ENCODE results near the gene HCST.
A peak's percentile ranks its signal among the peaks of the same experiment; 100 is the strongest.

The HCST gene

DNA sequence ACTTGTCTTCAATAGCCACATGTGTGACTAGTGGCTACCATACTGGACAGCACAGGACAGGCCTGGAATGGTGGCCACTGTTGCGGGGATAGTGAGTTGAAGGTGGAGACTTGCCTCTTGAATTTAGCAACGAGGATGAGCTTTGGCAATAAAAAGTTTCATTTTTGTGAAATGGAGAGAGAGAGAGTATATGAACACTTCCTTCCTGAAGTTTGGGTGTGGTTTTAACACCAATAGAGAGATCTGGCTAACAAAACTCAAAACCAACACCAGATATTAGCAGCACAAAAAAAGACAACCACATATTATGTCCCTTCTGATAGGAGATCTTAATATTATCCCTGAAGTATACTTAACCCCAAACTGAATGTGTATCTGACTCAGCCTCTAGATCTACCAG, 27.5 kb downstream of the HCST start:
- no peak overlapping the region for H3K27ac ChIP-seq (ENCODE audit: extremely low read depth, low read depth, low read length)
- CTCF ChIA-PET: interaction anchor here (0.6 to 8.0 kb wide), 3 partner anchors 26 to 245 kb away, joined by 3 to 185 read pairs (median 3); no protein-coding TSS in a partner anchor
- H3K4me3 ChIP-seq (ENCODE audit: low read depth, low read length): no peak overlapping the region
- POLR2A ChIA-PET: interaction anchor here (0.6 kb wide), 1 partner anchor 110 kb away, joined by 4 read pairs; no protein-coding TSS in a partner anchor
- H3K4me1 ChIP-seq (ENCODE audit: control insufficient read depth, insufficient read depth, low read length): peaks cover 5% of the 10 kb centered on the region
- peaks cover 0 to 4% of the 10 kb centered on the region in 2 experiments; a peak in 1 of 3 replicates for H3K36me3 ChIP-seq (ENCODE audit: control insufficient read depth in 2 of 2, insufficient read depth in 1 of 2, low read length in 2 of 2)
- TF ChIP-seq ZBTB7A (tag by site-specific recombination; IDR thresholded peaks at IDR 0.05; ENCODE audit: low read depth): no peak
- no peak for TF ChIP-seq SP7 (tag by site-specific recombination; IDR thresholded peaks at IDR 0.05)
- no peak for TF ChIP-seq ZNF514 (tag by site-specific recombination; IDR thresholded peaks at IDR 0.05)
- TF ChIP-seq, protein P1, sequence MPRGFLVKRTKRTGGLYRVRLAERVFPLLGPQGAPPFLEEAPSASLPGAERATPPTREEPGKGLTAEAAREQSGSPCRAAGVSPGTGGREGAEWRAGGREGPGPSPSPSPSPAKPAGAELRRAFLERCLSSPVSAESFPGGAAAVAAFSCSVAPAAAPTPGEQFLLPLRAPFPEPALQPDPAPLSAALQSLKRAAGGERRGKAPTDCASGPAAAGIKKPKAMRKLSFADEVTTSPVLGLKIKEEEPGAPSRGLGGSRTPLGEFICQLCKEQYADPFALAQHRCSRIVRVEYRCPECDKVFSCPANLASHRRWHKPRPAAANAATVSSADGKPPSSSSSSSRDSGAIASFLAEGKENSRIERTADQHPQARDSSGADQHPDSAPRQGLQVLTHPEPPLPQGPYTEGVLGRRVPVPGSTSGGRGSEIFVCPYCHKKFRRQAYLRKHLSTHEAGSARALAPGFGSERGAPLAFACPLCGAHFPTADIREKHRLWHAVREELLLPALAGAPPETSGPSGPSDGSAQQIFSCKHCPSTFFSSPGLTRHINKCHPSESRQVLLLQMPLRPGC (tag by site-specific recombination; IDR thresholded peaks at IDR 0.05): no peak
- TF ChIP-seq ZNF223 (tag by site-specific recombination; IDR thresholded peaks at IDR 0.05): no peak
- TF ChIP-seq ZNF777 (tag by site-specific recombination; IDR thresholded peaks at IDR 0.05; ENCODE audit: borderline replicate concordance): no peak
- no peak for TF ChIP-seq ZFP41 (tag by site-specific recombination; IDR thresholded peaks at IDR 0.05; ENCODE audit: borderline replicate concordance)
- H3K9me3 ChIP-seq (ENCODE audit: control insufficient read depth, insufficient read depth, low read depth, low read length): peaks cover 12% of the 10 kb centered on the region

DNA sequence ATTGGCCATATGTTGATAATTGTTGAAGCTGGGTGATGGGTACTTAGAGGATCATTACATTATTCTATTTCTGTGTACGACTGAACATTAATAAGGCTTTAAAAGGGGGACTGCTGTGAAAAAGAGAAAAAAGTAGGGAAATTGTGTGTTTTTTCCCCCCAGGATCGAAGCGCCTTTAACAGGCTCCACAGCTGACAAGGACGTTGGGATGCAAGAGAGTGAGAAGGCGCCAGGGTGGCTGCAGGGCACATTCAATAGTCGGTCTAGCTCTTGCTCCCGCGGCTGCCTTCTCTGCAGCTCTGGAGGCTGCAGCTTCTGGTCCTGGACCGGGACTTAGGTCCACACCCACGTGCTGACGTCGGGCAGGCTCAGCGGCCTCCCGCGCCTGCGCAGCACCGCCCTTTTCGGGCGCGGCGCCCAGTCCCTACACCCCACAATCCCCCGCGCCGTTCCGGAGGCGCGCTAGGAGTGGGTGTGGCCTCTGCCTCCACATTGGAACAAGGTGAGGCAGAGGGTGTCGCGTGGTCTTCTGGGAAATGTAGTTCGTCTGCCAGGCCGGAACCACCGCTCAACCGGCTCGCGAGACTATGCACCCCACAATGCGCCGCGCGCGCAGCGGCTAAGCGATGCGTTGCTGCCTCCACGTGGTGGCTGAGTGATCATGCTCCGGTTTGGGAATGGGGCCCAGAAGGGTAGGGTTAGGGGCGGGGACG, 29.0 kb downstream of the HCST start:
- H3K9me3 ChIP-seq (ENCODE audit: control insufficient read depth, insufficient read depth, low read depth, low read length): no peaks in the 10 kb centered on the region
- peak; percentile 24; the same call in 1 of the 2 replicates for TF ChIP-seq ZNF610 (tag by site-specific recombination; IDR thresholded peaks at IDR 0.05; ENCODE audit: borderline replicate concordance)
- peak; percentile 100 for TF ChIP-seq KLF9 (tag by site-specific recombination; IDR thresholded peaks at IDR 0.05; ENCODE audit: low read depth)
- no peak for TF ChIP-seq ZNF473 (tag by site-specific recombination; IDR thresholded peaks at IDR 0.05)
- TF ChIP-seq ZNF777 (tag by site-specific recombination; IDR thresholded peaks at IDR 0.05; ENCODE audit: borderline replicate concordance): no peak
- TF ChIP-seq ZBTB17 (tag by site-specific recombination; IDR thresholded peaks at IDR 0.05): peak; percentile 99
- no peak for TF ChIP-seq SCRT2 (tag by site-specific recombination; IDR thresholded peaks at IDR 0.05)
- peak; percentile 92 for TF ChIP-seq SP7 (tag by site-specific recombination; IDR thresholded peaks at IDR 0.05)
- TF ChIP-seq PRDM1 (tag by site-specific recombination; IDR thresholded peaks at IDR 0.05): peak; percentile 29
- no peak for TF ChIP-seq ZNF202 (tag by site-specific recombination; IDR thresholded peaks at IDR 0.05; ENCODE audit: borderline replicate concordance)
- TF ChIP-seq, protein P2, sequence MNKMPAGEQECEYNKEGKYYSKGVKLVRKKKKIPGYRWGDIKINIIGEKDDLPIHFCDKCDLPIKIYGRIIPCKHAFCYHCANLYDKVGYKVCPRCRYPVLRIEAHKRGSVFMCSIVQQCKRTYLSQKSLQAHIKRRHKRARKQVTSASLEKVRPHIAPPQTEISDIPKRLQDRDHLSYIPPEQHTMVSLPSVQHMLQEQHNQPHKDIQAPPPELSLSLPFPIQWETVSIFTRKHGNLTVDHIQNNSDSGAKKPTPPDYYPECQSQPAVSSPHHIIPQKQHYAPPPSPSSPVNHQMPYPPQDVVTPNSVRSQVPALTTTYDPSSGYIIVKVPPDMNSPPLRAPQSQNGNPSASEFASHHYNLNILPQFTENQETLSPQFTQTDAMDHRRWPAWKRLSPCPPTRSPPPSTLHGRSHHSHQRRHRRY (tag by site-specific recombination; IDR thresholded peaks at IDR 0.05): no peak
- TF ChIP-seq, protein P3, sequence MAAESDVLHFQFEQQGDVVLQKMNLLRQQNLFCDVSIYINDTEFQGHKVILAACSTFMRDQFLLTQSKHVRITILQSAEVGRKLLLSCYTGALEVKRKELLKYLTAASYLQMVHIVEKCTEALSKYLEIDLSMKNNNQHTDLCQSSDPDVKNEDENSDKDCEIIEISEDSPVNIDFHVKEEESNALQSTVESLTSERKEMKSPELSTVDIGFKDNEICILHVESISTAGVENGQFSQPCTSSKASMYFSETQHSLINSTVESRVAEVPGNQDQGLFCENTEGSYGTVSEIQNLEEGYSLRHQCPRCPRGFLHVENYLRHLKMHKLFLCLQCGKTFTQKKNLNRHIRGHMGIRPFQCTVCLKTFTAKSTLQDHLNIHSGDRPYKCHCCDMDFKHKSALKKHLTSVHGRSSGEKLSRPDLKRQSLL (tag by site-specific recombination; IDR thresholded peaks at IDR 0.05): peak; percentile 75; the same call in 1 of the 2 replicates
- TF ChIP-seq, protein P4, sequence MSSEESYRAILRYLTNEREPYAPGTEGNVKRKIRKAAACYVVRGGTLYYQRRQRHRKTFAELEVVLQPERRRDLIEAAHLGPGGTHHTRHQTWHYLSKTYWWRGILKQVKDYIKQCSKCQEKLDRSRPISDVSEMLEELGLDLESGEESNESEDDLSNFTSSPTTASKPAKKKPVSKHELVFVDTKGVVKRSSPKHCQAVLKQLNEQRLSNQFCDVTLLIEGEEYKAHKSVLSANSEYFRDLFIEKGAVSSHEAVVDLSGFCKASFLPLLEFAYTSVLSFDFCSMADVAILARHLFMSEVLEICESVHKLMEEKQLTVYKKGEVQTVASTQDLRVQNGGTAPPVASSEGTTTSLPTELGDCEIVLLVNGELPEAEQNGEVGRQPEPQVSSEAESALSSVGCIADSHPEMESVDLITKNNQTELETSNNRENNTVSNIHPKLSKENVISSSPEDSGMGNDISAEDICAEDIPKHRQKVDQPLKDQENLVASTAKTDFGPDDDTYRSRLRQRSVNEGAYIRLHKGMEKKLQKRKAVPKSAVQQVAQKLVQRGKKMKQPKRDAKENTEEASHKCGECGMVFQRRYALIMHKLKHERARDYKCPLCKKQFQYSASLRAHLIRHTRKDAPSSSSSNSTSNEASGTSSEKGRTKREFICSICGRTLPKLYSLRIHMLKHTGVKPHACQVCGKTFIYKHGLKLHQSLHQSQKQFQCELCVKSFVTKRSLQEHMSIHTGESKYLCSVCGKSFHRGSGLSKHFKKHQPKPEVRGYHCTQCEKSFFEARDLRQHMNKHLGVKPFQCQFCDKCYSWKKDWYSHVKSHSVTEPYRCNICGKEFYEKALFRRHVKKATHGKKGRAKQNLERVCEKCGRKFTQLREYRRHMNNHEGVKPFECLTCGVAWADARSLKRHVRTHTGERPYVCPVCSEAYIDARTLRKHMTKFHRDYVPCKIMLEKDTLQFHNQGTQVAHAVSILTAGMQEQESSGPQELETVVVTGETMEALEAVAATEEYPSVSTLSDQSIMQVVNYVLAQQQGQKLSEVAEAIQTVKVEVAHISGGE (tag by site-specific recombination; conservative IDR thresholded peaks at IDR 0.05; ENCODE audit: low read depth): peak; percentile 59; the same call in 1 of the 2 replicates
- peak; percentile 100 for TF ChIP-seq ZNF654 (tag by site-specific recombination; IDR thresholded peaks at IDR 0.05; ENCODE audit: low read depth)
- peak; percentile 100 for TF ChIP-seq KLF8 (tag by site-specific recombination; IDR thresholded peaks at IDR 0.05)
- TF ChIP-seq ZNF248 (tag by site-specific recombination; IDR thresholded peaks at IDR 0.05): no peak
- no peak for TF ChIP-seq ZNF785 (tag by site-specific recombination; IDR thresholded peaks at IDR 0.05)
- no peak for TF ChIP-seq ZNF19 (tag by site-specific recombination; IDR thresholded peaks at IDR 0.05; ENCODE audit: low read depth)
- TF ChIP-seq ZNF830 (tag by site-specific recombination; IDR thresholded peaks at IDR 0.05; ENCODE audit: low read depth): no peak

More for the DNA sequence above, 29.0 kb downstream of the HCST start:
- H3K4me3 ChIP-seq (ENCODE audit: low read depth, low read length): peak overlapping the region; percentile 12
- ChIA-PET CTCF (interaction anchor here (0.6 to 8.0 kb wide), 53 partner anchors 9 to 786 kb away, joined by 3 to 185 read pairs (median 4); partner anchors contain the start of genes CAPNS1, COX6B1, IGFLR1 and KIRREL2), POLR2A (interaction anchor here (0.5 to 2.0 kb wide), 35 partner anchors 9 to 924 kb away, joined by 3 to 23 read pairs (median 4); partner anchors contain the start of genes COX6B1, HSPB6, LIN37 and NFKBID)
- no peaks in the 10 kb centered on the region for H3K36me3 ChIP-seq (ENCODE audit: control insufficient read depth in 2 of 2, insufficient read depth in 1 of 2, low read length in 2 of 2)
- peak overlapping the region; percentile 33; the same call in 1 of the 2 replicates for H3K27ac ChIP-seq (ENCODE audit: extremely low read depth, low read depth, low read length)
- peaks cover 11% of the 10 kb centered on the region for H3K4me1 ChIP-seq (ENCODE audit: control insufficient read depth, insufficient read depth, low read length)

Data from HEK293 (cell line).